Activated CD8-positive, alpha-beta memory T cell treated with anti-CD3 and anti-CD28 coated beads, Interleukin-2, amount 50 U/mL, for 24 hours (primary cell): ENCODE results near the gene KCNK18.
"Not testable (repeated sequence)": the region's sequence is repeated elsewhere in the genome, so short reads cannot be mapped to it uniquely, and the experiment has no call there.

Source experiments
- DNase-seq: peaks from one replicate; pipeline ENCODE4 v3.0.0-alpha.2; 2020; ENCODE audit errors: extremely low read depth

KCNK18 gene

GRCh38 chr10:117221156-117221711, 23.9 kb downstream of the KCNK18 start:
- DNase-seq = no peak

- no peak for DNase-seq
These were observed 25.3 kb downstream of the KCNK18 start for GRCh38 chr10:117222552-117222951.

- DNase-seq = no peak
These were observed 25.8 kb downstream of the KCNK18 start for GRCh38 chr10:117222976-117223692.

GRCh38 chr10:117223693-117224430, 26.6 kb downstream of the KCNK18 start:
- no peak for DNase-seq

- DNase-seq = no peak
These were observed 27.6 kb downstream of the KCNK18 start for GRCh38 chr10:117224881-117225280.

- DNase-seq = no peak
These were observed 29.6 kb downstream of the KCNK18 start for GRCh38 chr10:117226813-117227451.

- DNase-seq = no peak
These were observed 30.9 kb downstream of the KCNK18 start for GRCh38 chr10:117228210-117228609.

GRCh38 chr10:117230107-117230506, 32.8 kb downstream of the KCNK18 start:
- not testable (repeated sequence) for DNase-seq

GRCh38 chr10:117237401-117237991, 40.2 kb downstream of the KCNK18 start:
- no peak for DNase-seq

- DNase-seq = no peak
These were observed 41.8 kb downstream of the KCNK18 start for GRCh38 chr10:117239051-117239450.

GRCh38 chr10:117239721-117240620, 42.7 kb downstream of the KCNK18 start:
- DNase-seq = no peak

GRCh38 chr10:117240621-117241529, 43.6 kb downstream of the KCNK18 start, which contains the start of gene SLC18A2:
Gene SLC18A2 (plus strand): TSS chr10:117241114. CDS start chr10:117241694, 580 bp downstream.
- no peak for DNase-seq

- DNase-seq = no peak
These were observed 44.5 kb downstream of the KCNK18 start for GRCh38 chr10:117241541-117242462.

GRCh38 chr10:117242463-117242832, 45.2 kb downstream of the KCNK18 start:
- no peak for DNase-seq

GRCh38 chr10:117246997-117247671, 49.8 kb downstream of the KCNK18 start:
- DNase-seq = no peak

GRCh38 chr10:117248750-117249465, 51.6 kb downstream of the KCNK18 start:
- DNase-seq = no peak

GRCh38 chr10:117249493-117250093, 52.3 kb downstream of the KCNK18 start:
- no peak for DNase-seq
